BLaER1 (cell line): ENCODE results near the gene SF3A1.

ENCODE experiments used
- H3K27ac ChIP-seq: shearing (Covaris generic); formaldehyde crosslinking; 2 replicates; pipeline ENCODE4 v1.8.1; 2022
- H3K27me3 ChIP-seq: shearing (Covaris generic); formaldehyde crosslinking; 2 replicates; pipeline ENCODE4 v1.8.1; 2022
- H3K36me3 ChIP-seq: shearing (Covaris generic); formaldehyde crosslinking; 2 replicates; pipeline ENCODE4 v1.8.1; 2022
- H3K4me1 ChIP-seq: shearing (Covaris generic); formaldehyde crosslinking; 2 replicates; pipeline ENCODE4 v1.8.1; 2022
- H3K4me2 ChIP-seq: shearing (Covaris generic); formaldehyde crosslinking; 2 replicates; pipeline ENCODE4 v1.8.1; 2022
- H3K4me3 ChIP-seq: shearing (Covaris generic); formaldehyde crosslinking; 2 replicates; pipeline ENCODE4 v1.8.1; 2022
- H3K9ac ChIP-seq: shearing (Covaris generic); formaldehyde crosslinking; 2 replicates; pipeline ENCODE4 v1.8.1; 2022
- H3K9me3 ChIP-seq: shearing (Covaris generic); formaldehyde crosslinking; 2 replicates; pipeline ENCODE4 v1.8.1; 2022
- H4K20me1 ChIP-seq: shearing (Covaris generic); formaldehyde crosslinking; 2 replicates; pipeline ENCODE4 v1.8.1; 2022
- Cebpa-rat ChIP-seq: shearing (Covaris generic); IDR thresholded peaks from 2 replicates; pipeline ENCODE4 v1.8.1; 2022

The SF3A1 gene

DNA sequence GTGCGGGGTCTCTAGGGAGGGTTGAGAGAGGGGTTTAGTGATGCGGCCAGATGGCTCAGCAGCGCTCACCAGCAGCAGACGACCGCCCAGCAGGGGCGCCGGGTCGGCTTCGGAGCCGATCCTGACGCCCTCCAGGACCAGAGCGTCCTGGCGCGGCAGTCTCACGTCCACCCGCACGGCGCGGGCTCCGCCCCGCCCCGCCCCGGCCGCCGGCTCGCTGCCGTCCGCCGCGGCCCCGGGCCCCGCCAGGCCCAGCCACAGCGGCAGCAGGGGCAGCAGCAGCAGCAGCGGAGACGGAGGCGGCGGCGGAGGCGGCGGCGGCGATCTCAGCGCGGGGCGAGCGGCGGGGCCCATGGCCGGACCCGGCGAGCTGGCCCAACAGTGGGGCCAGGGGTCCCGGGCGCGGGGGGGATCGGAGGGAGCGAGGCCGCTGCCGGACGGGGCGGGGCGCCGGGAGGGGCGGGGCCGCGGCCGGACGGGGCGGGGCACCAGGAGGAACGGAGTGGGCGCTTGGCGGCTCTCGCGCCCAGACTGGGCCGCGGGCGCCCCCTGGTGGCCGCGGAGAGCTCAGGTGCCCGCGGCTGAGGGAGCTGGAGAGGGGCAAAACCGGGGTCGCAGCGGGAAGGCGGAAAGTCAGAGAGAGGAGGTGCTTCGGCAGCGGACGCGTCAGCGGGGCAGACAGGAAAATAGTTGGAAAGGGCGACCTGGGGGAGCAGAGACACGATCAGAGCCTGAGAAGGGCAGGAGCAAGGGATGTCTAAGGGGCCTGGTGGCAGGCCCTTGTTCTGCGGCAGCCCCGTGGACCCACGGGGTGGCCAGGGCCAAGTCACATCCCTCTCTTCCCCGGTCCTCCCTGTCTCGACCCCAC is 30.5 kb upstream of the SF3A1 start, which contains the start of gene RNF215:
TSS of gene RNF215 (minus strand) at position 452 of the 868 bp plus-strand sequence. CDS start at position 354, 98 bp downstream.
- H3K27ac ChIP-seq = peak within 1 kb of the TSS; percentile 81
- H3K9ac ChIP-seq = peak within 1 kb of the TSS; percentile 81
- peaks cover 18% of the 10 kb centered on the region; the same call in 1 of the 2 replicates for H3K36me3 ChIP-seq
- peaks cover 31% of the 10 kb centered on the region for H3K4me1 ChIP-seq
- H4K20me1 ChIP-seq = no peaks in the 10 kb centered on the region
- no peaks in the 10 kb centered on the region for H3K27me3 ChIP-seq
- peak within 1 kb of the TSS; percentile 82 for H3K4me3 ChIP-seq
- no peaks in the 10 kb centered on the region for H3K9me3 ChIP-seq
- TF ChIP-seq Cebpa-rat = no peak
- peak within 1 kb of the TSS; percentile 90 for H3K4me2 ChIP-seq

DNA sequence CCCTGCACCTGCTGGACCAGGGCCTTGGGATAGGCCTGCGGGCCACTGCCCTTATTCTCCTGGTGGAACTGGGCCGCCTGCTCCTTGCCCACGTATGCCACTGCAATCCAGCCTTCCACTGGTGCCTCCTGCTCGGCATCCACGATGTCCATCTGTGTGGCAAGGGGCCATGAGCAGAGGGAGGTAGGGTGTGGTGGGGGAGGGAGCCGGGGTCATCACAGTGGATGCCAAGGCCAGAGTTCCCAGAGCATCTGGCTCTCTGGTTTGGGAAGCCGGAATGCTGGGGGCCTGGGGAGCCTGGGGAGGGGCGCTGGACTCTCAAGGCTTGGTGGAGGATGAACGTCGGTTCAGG is 29.9 kb upstream of the SF3A1 start:
- Histone ChIP-seq H3K9me3 (no peaks in the 10 kb centered on the region), H3K27ac (peak overlapping the region; percentile 81)

DNA sequence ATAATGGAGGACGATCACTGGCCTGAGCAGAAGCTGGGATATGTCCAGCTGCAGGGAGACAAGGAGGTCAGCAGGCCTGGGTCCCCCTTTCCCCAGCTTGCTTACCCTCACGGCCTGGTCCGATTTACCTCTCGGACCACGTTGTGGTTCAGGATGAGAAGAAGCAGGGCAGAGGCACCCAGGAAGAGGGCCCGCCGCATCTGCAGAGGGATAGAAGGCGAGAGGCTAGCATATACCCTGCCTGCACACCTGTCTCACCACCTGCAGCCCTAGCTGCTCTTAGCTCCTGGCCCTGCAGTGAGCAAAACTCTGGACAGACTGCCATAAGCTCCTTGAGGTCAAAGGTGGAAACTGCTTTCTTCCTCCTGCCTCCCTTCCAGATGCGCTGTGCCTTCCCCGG is 29.2 kb upstream of the SF3A1 start:
- no peaks in the 10 kb centered on the region for H3K9me3 ChIP-seq
- no peaks in the 10 kb centered on the region for H4K20me1 ChIP-seq
- H3K4me1 ChIP-seq = peaks cover 18% of the 10 kb centered on the region
- no peaks in the 10 kb centered on the region for H3K27me3 ChIP-seq
- no peak overlapping the region for H3K27ac ChIP-seq
- H3K4me3 ChIP-seq = no peak overlapping the region
- TF ChIP-seq Cebpa-rat = no peak
- peak overlapping the region; percentile 90 for H3K4me2 ChIP-seq
- H3K36me3 ChIP-seq = peaks cover 27% of the 10 kb centered on the region; the same call in 1 of the 2 replicates
- no peak overlapping the region for H3K9ac ChIP-seq

More for the DNA sequence above, 29.9 kb upstream of the SF3A1 start:
- no peak for TF ChIP-seq Cebpa-rat
- H4K20me1 ChIP-seq = no peaks in the 10 kb centered on the region
- peak overlapping the region; percentile 90 for H3K4me2 ChIP-seq
- H3K4me3 ChIP-seq = peak overlapping the region; percentile 82
- H3K9ac ChIP-seq = peak overlapping the region; percentile 81
- H3K27me3 ChIP-seq = no peaks in the 10 kb centered on the region
- H3K4me1 ChIP-seq = peaks cover 24% of the 10 kb centered on the region
- peaks cover 22% of the 10 kb centered on the region; the same call in 1 of the 2 replicates for H3K36me3 ChIP-seq

DNA sequence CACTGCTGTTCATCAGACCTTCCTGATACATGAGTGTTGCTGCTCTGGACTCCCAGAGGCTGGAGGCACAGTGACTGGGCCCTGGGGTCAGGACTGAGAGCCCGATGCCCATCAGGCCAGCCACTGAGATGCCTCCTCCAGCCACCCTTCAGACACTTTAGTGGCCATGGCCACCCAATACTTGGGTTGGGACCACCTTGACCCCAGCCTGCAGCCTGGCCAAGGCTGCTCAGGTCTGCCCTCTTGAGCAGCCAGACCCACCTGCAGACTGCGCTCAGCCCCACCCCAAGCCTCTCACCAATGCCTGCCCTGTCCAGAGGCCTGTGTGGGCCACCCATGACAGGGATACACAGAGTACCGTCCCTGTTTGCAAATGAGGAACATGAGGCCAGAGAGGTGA is 26.4 kb upstream of the SF3A1 start:
- peaks cover 42% of the 10 kb centered on the region; the same call in 1 of the 2 replicates for H3K36me3 ChIP-seq
- TF ChIP-seq Cebpa-rat = no peak
- H3K9ac ChIP-seq = no peak overlapping the region
- H3K27me3 ChIP-seq = no peaks in the 10 kb centered on the region
- H3K4me3 ChIP-seq = no peak overlapping the region
- peaks cover 27% of the 10 kb centered on the region for H3K4me1 ChIP-seq
- H3K4me2 ChIP-seq = no peak overlapping the region
- H3K9me3 ChIP-seq = no peaks in the 10 kb centered on the region
- no peaks in the 10 kb centered on the region for H4K20me1 ChIP-seq
- no peak overlapping the region for H3K27ac ChIP-seq

DNA sequence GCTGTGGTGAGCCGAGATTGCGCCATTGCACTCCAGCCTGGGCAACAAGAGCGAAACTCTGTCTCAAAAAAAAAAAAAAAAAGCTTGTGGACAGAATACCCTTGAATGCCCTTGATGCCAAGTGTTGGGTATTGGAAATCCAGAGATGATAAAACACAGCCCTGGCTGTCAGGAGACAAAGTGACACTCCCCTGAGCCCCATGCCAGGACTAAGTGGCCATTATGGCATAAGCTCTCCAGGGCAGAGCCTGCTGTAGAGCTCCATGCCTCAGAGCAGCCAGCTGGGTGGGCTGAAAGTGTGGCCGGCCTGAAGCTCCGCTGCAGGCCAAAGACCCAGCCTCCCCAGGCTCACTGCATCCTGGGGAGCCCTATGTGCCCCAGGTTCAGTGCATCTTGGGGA is 25.6 kb upstream of the SF3A1 start:
- Histone ChIP-seq H3K4me1 (peaks cover 27% of the 10 kb centered on the region), H4K20me1 (no peaks in the 10 kb centered on the region), H3K36me3 (peaks cover 49% of the 10 kb centered on the region; the same call in 1 of the 2 replicates), H3K9ac (no peak overlapping the region), H3K4me2 (no peak overlapping the region), H3K27me3 (no peaks in the 10 kb centered on the region), H3K27ac (no peak overlapping the region), H3K9me3 (no peaks in the 10 kb centered on the region), H3K4me3 (no peak overlapping the region)
- TF ChIP-seq Cebpa-rat = no peak

DNA sequence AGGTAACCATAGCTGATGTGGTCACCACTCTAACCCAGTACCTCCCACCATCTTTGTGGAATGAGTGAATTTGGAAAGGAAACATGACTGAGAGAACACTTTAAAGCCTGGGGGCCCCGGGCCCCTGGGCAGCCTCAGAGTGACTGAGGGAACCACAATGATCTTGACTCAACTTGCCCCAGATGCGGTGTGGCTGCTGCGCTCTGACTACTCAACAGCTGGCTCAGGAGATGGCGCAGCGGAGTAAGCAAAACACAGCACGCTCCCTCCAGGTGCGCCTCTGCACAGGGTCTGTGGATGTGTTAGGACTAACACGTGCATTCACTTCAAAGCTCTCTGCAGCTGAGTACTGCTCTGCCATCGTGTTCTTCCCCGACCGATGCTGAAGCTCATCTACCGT is 24.6 kb upstream of the SF3A1 start:
- Histone ChIP-seq H3K9me3 (no peaks in the 10 kb centered on the region), H3K27ac (no peak overlapping the region), H3K4me3 (no peak overlapping the region), H4K20me1 (no peaks in the 10 kb centered on the region), H3K9ac (no peak overlapping the region), H3K36me3 (peaks cover 58% of the 10 kb centered on the region; the same call in 1 of the 2 replicates), H3K4me1 (peaks cover 22% of the 10 kb centered on the region), H3K27me3 (no peaks in the 10 kb centered on the region), H3K4me2 (no peak overlapping the region)
- no peak for TF ChIP-seq Cebpa-rat

DNA sequence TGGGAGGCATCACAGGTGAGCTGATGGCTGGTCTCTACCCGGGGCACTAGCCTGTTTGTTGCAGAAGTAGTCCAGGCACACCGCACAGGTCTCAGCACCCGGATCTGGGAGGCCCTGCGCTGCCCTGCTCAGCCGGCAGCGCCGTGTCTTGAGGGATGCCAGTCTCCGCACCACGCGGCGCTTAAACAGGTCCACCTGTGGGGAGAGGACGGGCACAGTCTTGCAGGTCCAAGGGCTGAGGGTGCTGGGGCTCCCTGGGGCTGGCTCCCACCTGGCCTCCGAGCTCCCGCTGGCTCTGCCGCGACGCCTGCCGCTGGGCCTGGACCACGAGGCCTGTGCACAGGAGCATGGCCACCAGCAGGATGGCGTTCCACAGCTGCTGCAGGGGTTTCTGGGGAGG is 23.3 kb upstream of the SF3A1 start:
- Histone ChIP-seq H3K27me3 (no peaks in the 10 kb centered on the region), H3K36me3 (peaks cover 62% of the 10 kb centered on the region; the same call in 1 of the 2 replicates), H3K4me2 (peak overlapping the region; percentile 39; the same call in 1 of the 2 replicates), H4K20me1 (no peaks in the 10 kb centered on the region), H3K4me3 (no peak overlapping the region), H3K4me1 (peaks cover 17% of the 10 kb centered on the region), H3K27ac (0 out of 2 replicates have a peak overlapping the region, but pooled peaks have one; percentile 49), H3K9me3 (no peaks in the 10 kb centered on the region), H3K9ac (peak overlapping the region; percentile 19; the same call in 1 of the 2 replicates)
- no peak for TF ChIP-seq Cebpa-rat

DNA sequence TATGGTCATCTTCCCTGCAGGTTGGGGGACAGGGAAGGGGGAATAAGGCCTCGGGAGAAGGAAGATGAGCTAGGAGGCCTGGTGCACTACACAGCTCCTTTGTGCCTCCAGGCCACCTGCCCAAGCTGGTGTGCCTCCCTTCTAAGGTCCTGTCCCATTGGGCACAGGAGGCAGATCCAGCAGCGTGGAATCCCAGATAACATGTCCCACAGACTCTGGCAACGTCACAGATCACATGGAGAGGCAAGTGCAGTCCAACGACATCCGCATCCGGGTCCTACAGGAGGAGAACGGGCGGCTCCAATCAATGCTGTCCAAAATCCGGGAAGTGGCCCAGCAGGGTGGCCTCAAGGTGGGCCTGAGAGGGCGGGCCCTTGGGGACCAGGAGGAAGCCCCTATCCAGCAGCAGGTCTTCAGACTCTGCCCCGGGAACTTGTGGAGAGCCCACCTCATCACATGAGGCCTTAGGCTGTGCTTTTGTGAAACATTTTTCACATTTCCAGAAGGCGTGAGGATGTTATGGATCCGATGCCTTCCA is 18.7 kb upstream of the SF3A1 start:
- Histone ChIP-seq H3K9ac (no peak overlapping the region), H3K27ac (no peak overlapping the region), H3K4me1 (peaks cover 27% of the 10 kb centered on the region), H3K9me3 (no peaks in the 10 kb centered on the region), H3K27me3 (no peaks in the 10 kb centered on the region), H3K4me2 (no peak overlapping the region), H3K4me3 (no peak overlapping the region), H3K36me3 (peaks cover 35% of the 10 kb centered on the region; the same call in 1 of the 2 replicates), H4K20me1 (no peaks in the 10 kb centered on the region)
- TF ChIP-seq Cebpa-rat = no peak

DNA sequence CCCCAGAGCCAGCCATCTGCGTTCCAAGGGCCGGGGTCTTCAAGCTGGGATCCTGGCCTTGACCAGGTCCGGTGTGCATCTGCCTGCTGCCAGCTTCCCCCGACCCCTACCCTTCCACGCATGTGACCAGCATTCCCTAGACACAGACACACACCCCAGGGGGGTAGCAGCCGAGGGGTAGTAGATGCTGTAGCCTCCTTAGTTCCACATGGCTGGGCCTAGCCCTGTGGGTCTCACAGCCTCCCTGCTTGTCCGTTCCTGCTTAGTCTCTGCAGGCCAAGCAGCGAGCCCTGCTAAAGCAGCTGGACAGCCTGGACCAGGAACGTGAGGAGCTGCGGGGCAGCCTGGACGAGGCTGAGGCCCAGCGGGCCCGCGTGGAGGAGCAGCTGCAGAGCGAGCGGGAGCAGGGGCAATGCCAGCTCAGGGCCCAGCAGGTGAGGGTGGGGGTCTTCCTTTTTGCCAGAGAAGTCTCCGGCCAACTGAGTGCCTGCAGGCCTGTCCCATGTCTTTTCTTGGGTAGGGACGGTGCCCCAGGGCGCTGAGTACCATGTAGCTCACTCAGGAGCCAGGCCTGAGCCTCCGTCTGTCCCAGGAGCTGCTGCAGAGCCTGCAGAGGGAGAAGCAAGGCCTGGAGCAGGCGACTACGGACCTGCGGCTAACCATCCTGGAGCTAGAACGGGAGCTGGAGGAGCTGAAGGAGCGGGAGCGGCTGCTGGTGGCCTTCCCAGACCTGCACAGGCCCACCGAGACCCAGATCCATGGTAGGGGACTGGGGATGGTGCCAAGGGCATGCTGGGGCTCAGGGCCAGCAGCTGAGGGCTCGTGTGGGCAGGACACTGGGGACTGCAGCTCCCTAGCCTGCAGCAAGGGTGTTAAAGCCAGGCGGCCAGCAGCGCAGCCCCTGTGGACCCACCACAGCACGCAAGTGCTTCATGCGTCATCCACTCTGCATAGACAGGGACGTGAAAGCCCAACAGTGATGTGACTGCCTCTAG is 16.9 kb upstream of the SF3A1 start:
- TF ChIP-seq Cebpa-rat = no peak
- Histone ChIP-seq H3K27me3 (no peaks in the 10 kb centered on the region), H3K27ac (no peak overlapping the region), H4K20me1 (no peaks in the 10 kb centered on the region), H3K9ac (no peak overlapping the region), H3K9me3 (no peaks in the 10 kb centered on the region), H3K4me1 (peaks cover 33% of the 10 kb centered on the region), H3K36me3 (peaks cover 21% of the 10 kb centered on the region; the same call in 1 of the 2 replicates), H3K4me2 (no peak overlapping the region), H3K4me3 (no peak overlapping the region)
